Spleen (tissue), 11 donors: ENCODE data around the gene LIG3. TPM values are rescaled to one million over a fixed set of nuclear protein-coding genes. Genes with fewer than 3 reads are reported as not detected.

Source experiments
- DNase-seq: peaks from one replicate; pipeline ENCODE4 v3.0.0-alpha.2; 2020
- H3K27ac ChIP-seq, 8 donors: fragments of 200-600 bp; sonication (generic) in 7 of 8; 1 replicate in 4 of 8; 2 replicates in 4 of 8; pipeline versions ENCODE4 v1.5.0 to v1.8.0; 2016 to 2021; ENCODE audit warnings: inconsistent platforms in 4 of 8, mild to moderate bottlenecking in 4 of 8, moderate library complexity in 1 of 8
- H3K27me3 ChIP-seq, 7 donors: fragments of 200-600 bp; sonication (generic) in 6 of 7; replicated peaks in 1 of 7; 1 replicate in 4 of 7; 2 replicates in 3 of 7; pipeline versions ENCODE4 v1.5.0 to v1.8.0; 2016 to 2021; ENCODE audit warnings: inconsistent platforms in 3 of 7, mild to moderate bottlenecking in 1 of 7
- H3K36me3 ChIP-seq, 6 donors: fragments of 200-600 bp; sonication (generic) in 5 of 6; 1 replicate in 4 of 6; 2 replicates in 2 of 6; pipeline versions ENCODE4 v1.5.0 to v1.8.0; 2016 to 2021; ENCODE audit warnings: inconsistent platforms in 2 of 6
- H3K4me1 ChIP-seq, 6 donors: fragments of 200-600 bp; sonication (generic) in 5 of 6; 1 replicate in 3 of 6; 2 replicates in 3 of 6; pipeline versions ENCODE4 v1.5.0 to v1.8.0; 2016 to 2021; ENCODE audit warnings: inconsistent platforms in 3 of 6
- H3K4me3 ChIP-seq, 8 donors: fragments of 200-600 bp; sonication (generic) in 7 of 8; 1 replicate in 4 of 8; 2 replicates in 4 of 8; pipeline versions ENCODE4 v1.5.0 to v1.8.0; 2016 to 2021; ENCODE audit warnings: inconsistent platforms in 4 of 8, mild to moderate bottlenecking in 4 of 8, moderate library complexity in 2 of 8
- H3K9me3 ChIP-seq, 8 donors: fragments of 200-600 bp; sonication (generic) in 7 of 8; 1 replicate in 4 of 8; 2 replicates in 4 of 8; pipeline versions ENCODE4 v1.5.0 to v1.8.0; 2016 to 2021; ENCODE audit warnings: inconsistent platforms in 4 of 8
- POLR2A ChIP-seq, 3 donors: fragments of 450-650 bp; IDR thresholded peaks; one replicate each; pipeline ENCODE4 v1.5.1; 2017; ENCODE audit warnings: antibody characterized with exemption in 3 of 3, mild to moderate bottlenecking in 1 of 3
- POLR2AphosphoS5 ChIP-seq, 3 donors: sonication (generic); formaldehyde crosslinking; IDR thresholded peaks; one replicate each; pipeline ENCODE4 v1.5.1; 2017; ENCODE audit warnings: antibody characterized with exemption in 3 of 3
- WGBS, 5 donors: extraction: QIAGEN DNeasy Blood & Tissue Kit in 3 of 5; methylation state at CpG; one replicate each; pipeline versions ENCODE4 v1.1.5 to v1.1.7; 2013 to 2018; 5-methylcytosine and 5-hydroxymethylcytosine counted together
- intact Hi-C: fragments of 100-400 bp; cut with DNase I; formaldehyde crosslinking; loops from one replicate; pipeline ENCODE4 v1.15.0; 2023; ENCODE audit warnings: low total_unique reads
- polyA plus RNA-seq, 3 donors: library from polyadenylated mRNA; stranded (reverse); fragments of 200-250 nt; gene quantifications; one replicate each; pipeline ENCODE4 v1.2.1, GENCODE V29; 2013
- total RNA-seq, 7 donors: library from RNA; depleted of rRNA in 3 of 7; stranded (reverse); fragments of >200 nt in 3 of 7; fragmentation: NEBNext Ultra II Directional in 4 of 7; extraction: Animal tissue kit (Norgen Biotek cat#: 25700) in 4 of 7; gene quantifications; one replicate each; pipeline versions ENCODE4 v1.1.0 to v1.2.1, GENCODE V29; 2016 to 2021
- TF ChIP-seq, protein P1 (sequence below), 11 experiments: fragments of 200-600 bp in 7 of 11; fragments of 450-650 bp in 4 of 11; sonication (generic) in 4 of 11; IDR thresholded peaks in 8 of 11; conservative IDR thresholded peaks in 3 of 11; 1 replicate in 7 of 11; 2 replicates in 4 of 11; pipeline versions ENCODE4 v1.4.0 to v1.8.0; 2016 to 2021; ENCODE audit warnings: antibody characterized with exemption in 11 of 11, inconsistent platforms in 4 of 11, mild to moderate bottlenecking in 1 of 11
- donor health status: healthy with polysubstance abuse.
- donor health status: DM: no; HTN: no; CAD: no; lungs with moderate emphysema.
- donor health status: DM: no; HTN: no; CAD: no.
- donor health status: Bipolar disorder and iron deficiency.
- donor health status: healthy.
- donor health status: DM: no; HTN: no; CAD: no.
- donor health status: DM: yes; HTN: yes; CAD: no.

LIG3 gene
- total and polyA plus RNA-seq, 10 donors = 4.5 to 63.1 (median 33.2) TPM

DNA sequence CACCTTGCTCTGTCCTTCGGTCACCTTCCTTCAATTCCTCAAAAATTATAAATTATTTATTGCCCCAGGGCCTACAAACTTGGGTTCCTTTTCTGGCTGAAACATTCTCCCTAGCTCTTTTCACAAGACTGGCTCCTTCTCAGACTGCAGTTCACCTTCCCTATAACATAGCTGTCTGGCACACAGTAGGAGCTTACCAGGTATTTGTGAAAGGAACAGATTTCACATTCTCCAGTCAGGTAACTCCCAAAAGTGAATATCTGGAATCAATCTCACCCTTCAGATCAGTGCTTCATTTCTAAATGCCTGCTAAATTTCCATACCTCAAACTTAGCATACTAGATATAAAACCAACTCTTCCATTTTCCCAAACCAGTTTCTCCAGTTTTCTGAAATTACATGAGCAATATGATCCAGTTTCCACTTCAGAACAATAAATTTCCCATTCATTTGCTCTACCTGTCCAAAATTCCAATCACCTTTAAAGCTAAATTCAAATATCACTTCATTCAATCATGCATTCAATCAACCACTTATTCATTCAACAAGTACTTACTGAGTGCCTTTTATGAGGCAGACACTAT, 77.1 kb downstream of the LIG3 start:
- H3K27ac ChIP-seq = no peak overlapping the region

More for the DNA sequence above, 77.1 kb downstream of the LIG3 start:
- Histone ChIP-seq H3K9me3 (no peaks in the 10 kb centered on the region), H3K4me1 (peaks cover under 1 to 53% (median 13%) of the 10 kb centered on the region in 6 donors), H3K36me3 (peaks cover 0 to 28% (median 0%) of the 10 kb centered on the region in 6 donors), H3K4me3 (no peak overlapping the region), H3K27me3 (no peaks in the 10 kb centered on the region)
- WGBS, 5 donors = 96 to 100% (median 100%) methylated on average over 1 of the region's 1 CpG
- TF ChIP-seq POLR2AphosphoS5 (IDR thresholded peaks at IDR 0.05) = no peak
- no peak for TF ChIP-seq POLR2A (IDR thresholded peaks at IDR 0.05)
- TF ChIP-seq, protein P1, sequence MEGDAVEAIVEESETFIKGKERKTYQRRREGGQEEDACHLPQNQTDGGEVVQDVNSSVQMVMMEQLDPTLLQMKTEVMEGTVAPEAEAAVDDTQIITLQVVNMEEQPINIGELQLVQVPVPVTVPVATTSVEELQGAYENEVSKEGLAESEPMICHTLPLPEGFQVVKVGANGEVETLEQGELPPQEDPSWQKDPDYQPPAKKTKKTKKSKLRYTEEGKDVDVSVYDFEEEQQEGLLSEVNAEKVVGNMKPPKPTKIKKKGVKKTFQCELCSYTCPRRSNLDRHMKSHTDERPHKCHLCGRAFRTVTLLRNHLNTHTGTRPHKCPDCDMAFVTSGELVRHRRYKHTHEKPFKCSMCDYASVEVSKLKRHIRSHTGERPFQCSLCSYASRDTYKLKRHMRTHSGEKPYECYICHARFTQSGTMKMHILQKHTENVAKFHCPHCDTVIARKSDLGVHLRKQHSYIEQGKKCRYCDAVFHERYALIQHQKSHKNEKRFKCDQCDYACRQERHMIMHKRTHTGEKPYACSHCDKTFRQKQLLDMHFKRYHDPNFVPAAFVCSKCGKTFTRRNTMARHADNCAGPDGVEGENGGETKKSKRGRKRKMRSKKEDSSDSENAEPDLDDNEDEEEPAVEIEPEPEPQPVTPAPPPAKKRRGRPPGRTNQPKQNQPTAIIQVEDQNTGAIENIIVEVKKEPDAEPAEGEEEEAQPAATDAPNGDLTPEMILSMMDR (IDR thresholded peaks at IDR 0.05 in 8 of 11, conservative IDR thresholded peaks at IDR 0.05 in 3 of 11) = no peak
- intact Hi-C loops = no loop called here
- no peak for DNase-seq

Other genes starting within 250 kb of the LIG3 start
- 1 to 10 TPM; 1.3 to 7.6 (median 3.2) TPM for gene CCT6B, start 19.1 kb upstream of the LIG3 start, total RNA-seq
- 1 to 10 TPM; 2.2 to 3.3 (median 2.7) TPM for gene CCT6B, start 19.1 kb upstream of the LIG3 start, polyA plus RNA-seq
- gene ZNF830, start 19.0 kb upstream of the LIG3 start, total RNA-seq = 10 to 100 TPM; 13.2 to 23.7 (median 18.0) TPM
- gene ZNF830, start 19.0 kb upstream of the LIG3 start, polyA plus RNA-seq = 10 to 100 TPM; 17.2 to 22.0 (median 18.7) TPM
- 10 to 100 TPM; 28.1 to 39.7 (median 33.0) TPM for gene RFFL, start 83.2 kb downstream of the LIG3 start, total RNA-seq
- gene RFFL, start 83.2 kb downstream of the LIG3 start, polyA plus RNA-seq = 1 to 10 TPM; 5.7 to 9.2 (median 7.4) TPM
- 10 to 100 TPM in 6 of 7 donors, 1 to 10 TPM in 1; 9.0 to 24.1 (median 14.9) TPM for gene RAD51D, start 139.3 kb downstream of the LIG3 start, total RNA-seq
- 1 to 10 TPM; 4.0 to 8.4 (median 5.5) TPM for gene RAD51D, start 139.3 kb downstream of the LIG3 start, polyA plus RNA-seq
- gene FNDC8, start 141.1 kb downstream of the LIG3 start, total RNA-seq = not detected
- gene FNDC8, start 141.1 kb downstream of the LIG3 start, polyA plus RNA-seq = under 1 TPM in 1 of 3 donors, not detected in 2; 0.10 TPM
- 10 to 100 TPM in 6 of 7 donors, 1 to 10 TPM in 1; 9.8 to 17.3 (median 12.5) TPM for gene NLE1, start 161.8 kb downstream of the LIG3 start, total RNA-seq
- 1 to 10 TPM; 5.8 to 9.6 (median 8.8) TPM for gene NLE1, start 161.8 kb downstream of the LIG3 start, polyA plus RNA-seq
- gene UNC45B, start 167.3 kb downstream of the LIG3 start, total RNA-seq = 1 to 10 TPM; 1.3 to 3.9 (median 2.5) TPM
- gene UNC45B, start 167.3 kb downstream of the LIG3 start, polyA plus RNA-seq = under 1 TPM; 0.08 to 0.51 (median 0.22) TPM
- not detected for gene SLC35G3, start 213.9 kb downstream of the LIG3 start, total RNA-seq
- under 1 TPM in 1 of 3 donors, not detected in 2; 0.04 TPM for gene SLC35G3, start 213.9 kb downstream of the LIG3 start, polyA plus RNA-seq